Aorta (tissue), 4 donors: ENCODE results near the gene SEPTIN8. TPM values are rescaled to one million over a fixed set of nuclear protein-coding genes. Genes with fewer than 3 reads are reported as not detected.

Experiments used
- polyA plus RNA-seq, 2 donors: library from polyadenylated mRNA; stranded (reverse); fragments of 200-250 nt; gene quantifications; one replicate each; pipeline ENCODE4 v1.2.3, GENCODE V29; 2013
- total RNA-seq, 2 donors: library from RNA; stranded (reverse); fragmentation: NEBNext Ultra II Directional; extraction: Animal tissue kit (Norgen Biotek cat#: 25700); gene quantifications; one replicate each; pipeline ENCODE4 v1.2.1, GENCODE V29; 2021
- donor health status: healthy with polysubstance abuse.
- donor health status: Bipolar disorder and iron deficiency.
- donor health status: DM: no; HTN: no; CAD: no.
- donor health status: DM: yes; HTN: yes; CAD: no.

SEPTIN8 gene
- total and polyA plus RNA-seq, 4 donors: 48.6 to 103 (median 57.5) TPM

Other genes with a start within 250 kb of the SEPTIN8 start
- gene IL5, start 233.7 kb downstream of the SEPTIN8 start, total RNA-seq: not detected
- not detected for gene IL5, start 233.7 kb downstream of the SEPTIN8 start, polyA plus RNA-seq
- gene RAD50, start 220.3 kb downstream of the SEPTIN8 start, total RNA-seq: 10 to 100 TPM; 29.9 to 36.3 TPM
- 1 to 10 TPM; 6.1 to 9.7 TPM for gene RAD50, start 220.3 kb downstream of the SEPTIN8 start, polyA plus RNA-seq
- gene IL13, start 119.1 kb downstream of the SEPTIN8 start, total RNA-seq: not detected
- under 1 TPM in 1 of 2 donors, not detected in 1; 0.15 TPM for gene IL13, start 119.1 kb downstream of the SEPTIN8 start, polyA plus RNA-seq
- gene IL4, start 103.2 kb downstream of the SEPTIN8 start, total RNA-seq: not detected
- not detected for gene IL4, start 103.2 kb downstream of the SEPTIN8 start, polyA plus RNA-seq
- 10 to 100 TPM; 10.1 to 15.1 TPM for gene KIF3A, start 39.7 kb downstream of the SEPTIN8 start, total RNA-seq
- 10 to 100 TPM in 1 of 2 donors, 1 to 10 TPM in 1; 4.5 to 11.0 TPM for gene KIF3A, start 39.7 kb downstream of the SEPTIN8 start, polyA plus RNA-seq
- gene CCNI2, start 29.8 kb downstream of the SEPTIN8 start, total RNA-seq: not detected
- under 1 TPM in 1 of 2 donors, not detected in 1; 0.38 TPM for gene CCNI2, start 29.8 kb downstream of the SEPTIN8 start, polyA plus RNA-seq
- under 1 TPM in 1 of 2 donors, not detected in 1; 0.18 TPM for gene SOWAHA, start 36.1 kb upstream of the SEPTIN8 start, total RNA-seq
- gene SOWAHA, start 36.1 kb upstream of the SEPTIN8 start, polyA plus RNA-seq: 1 to 10 TPM in 1 of 2 donors, under 1 TPM in 1; 0.41 to 9.5 TPM
- 10 to 100 TPM in 1 of 2 donors, 1 to 10 TPM in 1; 6.1 to 15.0 TPM for gene SHROOM1, start 53.4 kb upstream of the SEPTIN8 start, total RNA-seq
- 10 to 100 TPM in 1 of 2 donors, 1 to 10 TPM in 1; 1.4 to 11.7 TPM for gene SHROOM1, start 53.4 kb upstream of the SEPTIN8 start, polyA plus RNA-seq
- gene GDF9, start 89.2 kb upstream of the SEPTIN8 start, total RNA-seq: under 1 TPM; 0.19 to 0.39 TPM
- gene GDF9, start 89.2 kb upstream of the SEPTIN8 start, polyA plus RNA-seq: under 1 TPM in 1 of 2 donors, not detected in 1; 0.84 TPM
- 100 to 1,000 TPM; 212 to 249 TPM for gene UQCRQ, start 89.4 kb upstream of the SEPTIN8 start, total RNA-seq
- gene UQCRQ, start 89.4 kb upstream of the SEPTIN8 start, polyA plus RNA-seq: 100 to 1,000 TPM; 249 to 397 TPM
- gene LEAP2, start 96.4 kb upstream of the SEPTIN8 start, total RNA-seq: 1 to 10 TPM; 1.3 to 2.1 TPM
- 1 to 10 TPM in 1 of 2 donors, under 1 TPM in 1; 0.88 to 1.7 TPM for gene LEAP2, start 96.4 kb upstream of the SEPTIN8 start, polyA plus RNA-seq
- 100 to 1,000 TPM; 100 to 131 TPM for gene AFF4, start 186.4 kb upstream of the SEPTIN8 start, total RNA-seq
- gene AFF4, start 186.4 kb upstream of the SEPTIN8 start, polyA plus RNA-seq: 10 to 100 TPM in 1 of 2 donors, 1 to 10 TPM in 1; 8.4 to 17.7 TPM
- 10 to 100 TPM; 17.3 to 31.4 TPM for gene ZCCHC10, start 249.3 kb upstream of the SEPTIN8 start, total RNA-seq
- 10 to 100 TPM; 11.3 to 40.8 TPM for gene ZCCHC10, start 249.3 kb upstream of the SEPTIN8 start, polyA plus RNA-seq